ENCODE measurements around the gene KBTBD12. TPM values are rescaled to one million over a fixed set of nuclear protein-coding genes. Genes with fewer than 3 reads are reported as not detected.

KBTBD12 gene
- total and polyA plus RNA-seq, 2 experiments from 2014 or later, result not detected

- DNase-seq, result no peak
- no peak for TF ChIP-seq EZH2 (IDR thresholded peaks at IDR 0.05; ENCODE audit: insufficient read depth, poor library complexity, severe bottlenecking)
- no peak for TF ChIP-seq EZH2phosphoT487 (IDR thresholded peaks at IDR 0.05; ENCODE audit: insufficient read depth, low read depth)
- Histone ChIP-seq H3K9ac (no peak overlapping the region), H4K20me1 (ENCODE audit: insufficient read depth) (no peaks in the 10 kb centered on the region), H3K9me3 (ENCODE audit: low read depth) (no peaks in the 10 kb centered on the region), H3K27me3 (replicated peaks; ENCODE audit: insufficient read depth) (peaks cover 6% of the 10 kb centered on the region), H3K4me2 (ENCODE audit: unreplicated experiment) (no peak overlapping the region), H2AFZ (no peak overlapping the region), H3K27ac (no peak overlapping the region), H3K36me3 (ENCODE audit: low read depth) (no peaks in the 10 kb centered on the region), H3K9me2 (ENCODE audit: insufficient read depth) (no peaks in the 10 kb centered on the region), H3K4me3 (no peak overlapping the region), H3K4me1 (ENCODE audit: insufficient read depth) (no peaks in the 10 kb centered on the region), H3F3A (ENCODE audit: insufficient read depth) (no peaks in the 10 kb centered on the region), H3K79me2 (ENCODE audit: insufficient read depth) (no peaks in the 10 kb centered on the region)
- WGBS, 2 experiments (ENCODE audit: low coverage in 1 of 2, low lambda C conversion rate in 2 of 2, missing lambda C conversion rate in 2 of 2), result 63 to 70% methylated on average over 5 of the region's 5 CpGs
- in situ Hi-C loops (cut with MboI), result loop anchor here (10.0 kb wide), 1 partner anchor 296 kb away; no protein-coding TSS in a partner anchor
Observed at GRCh38 chr3:127961124-127961523, 46.1 kb downstream of the KBTBD12 start.

- Histone ChIP-seq H3K27me3 (replicated peaks; ENCODE audit: insufficient read depth) (peaks cover 15% of the 10 kb centered on the region), H4K20me1 (ENCODE audit: insufficient read depth) (no peaks in the 10 kb centered on the region), H3K36me3 (ENCODE audit: low read depth) (no peaks in the 10 kb centered on the region), H3K9me3 (ENCODE audit: low read depth) (no peaks in the 10 kb centered on the region), H3K9ac (no peak overlapping the region), H3K27ac (no peak overlapping the region), H3K4me3 (no peak overlapping the region), H3K4me1 (ENCODE audit: insufficient read depth) (no peaks in the 10 kb centered on the region), H3K79me2 (ENCODE audit: insufficient read depth) (no peaks in the 10 kb centered on the region), H2AFZ (no peak overlapping the region), H3F3A (ENCODE audit: insufficient read depth) (no peaks in the 10 kb centered on the region), H3K9me2 (ENCODE audit: insufficient read depth) (no peaks in the 10 kb centered on the region), H3K4me2 (ENCODE audit: unreplicated experiment) (no peak overlapping the region)
- in situ Hi-C loops (cut with MboI), result loop anchor here (10.0 kb wide), 1 partner anchor 297 kb away; no protein-coding TSS in a partner anchor
- 51 to 78% methylated on average over 4 of the region's 4 CpGs for WGBS, 2 experiments (ENCODE audit: low coverage in 1 of 2, low lambda C conversion rate in 2 of 2, missing lambda C conversion rate in 2 of 2)
- peak; percentile 60 for DNase-seq
- TF ChIP-seq EZH2 (IDR thresholded peaks at IDR 0.05; ENCODE audit: insufficient read depth, poor library complexity, severe bottlenecking) (no peak), EZH2phosphoT487 (IDR thresholded peaks at IDR 0.05; ENCODE audit: insufficient read depth, low read depth) (no peak)
Observed at GRCh38 chr3:127961963-127962362, 46.9 kb downstream of the KBTBD12 start.

- H3K4me1 ChIP-seq (ENCODE audit: insufficient read depth), result no peaks in the 10 kb centered on the region
- H3K36me3 ChIP-seq (ENCODE audit: low read depth), result no peaks in the 10 kb centered on the region
- no peaks in the 10 kb centered on the region for H3K9me3 ChIP-seq (ENCODE audit: low read depth)
- H3K4me2 ChIP-seq (ENCODE audit: unreplicated experiment), result no peak overlapping the region
- H3K9me2 ChIP-seq (ENCODE audit: insufficient read depth), result no peaks in the 10 kb centered on the region
- no peak overlapping the region for H3K4me3 ChIP-seq
- no peak overlapping the region for H2AFZ ChIP-seq
- 61 to 66% methylated on average over 5 of the region's 5 CpGs for WGBS, 2 experiments (ENCODE audit: low coverage in 1 of 2, low lambda C conversion rate in 2 of 2, missing lambda C conversion rate in 2 of 2)
- no peaks in the 10 kb centered on the region for H4K20me1 ChIP-seq (ENCODE audit: insufficient read depth)
- no peak for TF ChIP-seq EZH2 (IDR thresholded peaks at IDR 0.05; ENCODE audit: insufficient read depth, poor library complexity, severe bottlenecking)
- no peak for TF ChIP-seq EZH2phosphoT487 (IDR thresholded peaks at IDR 0.05; ENCODE audit: insufficient read depth, low read depth)
- in situ Hi-C loops (cut with MboI), result loop anchor here (10.0 kb wide), 1 partner anchor 298 kb away; no protein-coding TSS in a partner anchor
- H3K27ac ChIP-seq, result no peak overlapping the region
- DNase-seq, result no peak
- H3K27me3 ChIP-seq (replicated peaks; ENCODE audit: insufficient read depth), result peaks cover 24% of the 10 kb centered on the region
- no peak overlapping the region for H3K9ac ChIP-seq
- H3F3A ChIP-seq (ENCODE audit: insufficient read depth), result no peaks in the 10 kb centered on the region
- no peaks in the 10 kb centered on the region for H3K79me2 ChIP-seq (ENCODE audit: insufficient read depth)
Observed at GRCh38 chr3:127962937-127963336, 47.9 kb downstream of the KBTBD12 start.

GRCh38 chr3:127964053-127964452, 49.0 kb downstream of the KBTBD12 start:
- no peak for DNase-seq
- WGBS, 2 experiments (ENCODE audit: low coverage in 1 of 2, low lambda C conversion rate in 2 of 2, missing lambda C conversion rate in 2 of 2), result 55 to 68% methylated on average over 4 of the region's 4 CpGs
- H3K4me1 ChIP-seq (ENCODE audit: insufficient read depth), result no peaks in the 10 kb centered on the region
- H3K9ac ChIP-seq, result no peak overlapping the region
- H3K9me2 ChIP-seq (ENCODE audit: insufficient read depth), result no peaks in the 10 kb centered on the region
- in situ Hi-C loops (cut with MboI), result loop anchor here (10.0 kb wide), 1 partner anchor 299 kb away; no protein-coding TSS in a partner anchor
- peaks cover 34% of the 10 kb centered on the region for H3K27me3 ChIP-seq (replicated peaks; ENCODE audit: insufficient read depth)
- no peak overlapping the region for H3K4me3 ChIP-seq
- no peaks in the 10 kb centered on the region for H4K20me1 ChIP-seq (ENCODE audit: insufficient read depth)
- no peaks in the 10 kb centered on the region for H3F3A ChIP-seq (ENCODE audit: insufficient read depth)
- H3K9me3 ChIP-seq (ENCODE audit: low read depth), result no peaks in the 10 kb centered on the region
- no peak for TF ChIP-seq EZH2 (IDR thresholded peaks at IDR 0.05; ENCODE audit: insufficient read depth, poor library complexity, severe bottlenecking)
- TF ChIP-seq EZH2phosphoT487 (IDR thresholded peaks at IDR 0.05; ENCODE audit: insufficient read depth, low read depth), result no peak
- no peaks in the 10 kb centered on the region for H3K79me2 ChIP-seq (ENCODE audit: insufficient read depth)
- no peak overlapping the region for H3K4me2 ChIP-seq (ENCODE audit: unreplicated experiment)
- H2AFZ ChIP-seq, result no peak overlapping the region
- H3K27ac ChIP-seq, result no peak overlapping the region
- no peaks in the 10 kb centered on the region for H3K36me3 ChIP-seq (ENCODE audit: low read depth)

Measured in GM23248 (cell line).